ENCODE results near the gene TMC3.

TMC3 gene

DNA sequence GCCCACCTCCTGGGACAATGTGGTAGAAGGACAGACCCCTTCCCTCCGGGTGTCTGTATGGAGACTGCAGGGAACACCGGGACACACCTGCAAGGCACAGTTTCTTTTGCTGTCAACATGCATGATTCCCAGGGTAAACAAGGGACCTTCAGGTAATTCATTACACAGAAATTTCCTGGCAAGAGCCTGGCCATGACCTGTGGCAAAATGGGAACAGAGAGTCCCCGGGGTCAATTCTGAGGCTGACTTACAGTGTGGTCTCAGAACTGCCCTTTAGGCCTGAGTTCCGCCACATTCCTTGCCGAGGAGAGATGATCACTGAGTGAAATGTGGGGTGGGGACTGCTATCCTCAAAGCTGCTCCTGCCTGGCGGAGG, 56.4 kb downstream of the TMC3 start:
- peaks cover 65% of the 10 kb centered on the region for H3K4me1 ChIP-seq (ENCODE audit: low read length)
- H3K9me3 ChIP-seq (ENCODE audit: insufficient read depth, low read length): no peaks in the 10 kb centered on the region
- no peaks in the 10 kb centered on the region; the same call in 1 of the 2 replicates for H4K20me1 ChIP-seq (ENCODE audit: insufficient read depth, low read length)
- no peak overlapping the region for H2AFZ ChIP-seq (ENCODE audit: low read depth, low read length)
- no peak overlapping the region for H3K4me3 ChIP-seq (ENCODE audit: low read length)
- peak overlapping the region; percentile 33 for H3K4me2 ChIP-seq (ENCODE audit: low read length)
- TF ChIP-seq, protein P1, sequence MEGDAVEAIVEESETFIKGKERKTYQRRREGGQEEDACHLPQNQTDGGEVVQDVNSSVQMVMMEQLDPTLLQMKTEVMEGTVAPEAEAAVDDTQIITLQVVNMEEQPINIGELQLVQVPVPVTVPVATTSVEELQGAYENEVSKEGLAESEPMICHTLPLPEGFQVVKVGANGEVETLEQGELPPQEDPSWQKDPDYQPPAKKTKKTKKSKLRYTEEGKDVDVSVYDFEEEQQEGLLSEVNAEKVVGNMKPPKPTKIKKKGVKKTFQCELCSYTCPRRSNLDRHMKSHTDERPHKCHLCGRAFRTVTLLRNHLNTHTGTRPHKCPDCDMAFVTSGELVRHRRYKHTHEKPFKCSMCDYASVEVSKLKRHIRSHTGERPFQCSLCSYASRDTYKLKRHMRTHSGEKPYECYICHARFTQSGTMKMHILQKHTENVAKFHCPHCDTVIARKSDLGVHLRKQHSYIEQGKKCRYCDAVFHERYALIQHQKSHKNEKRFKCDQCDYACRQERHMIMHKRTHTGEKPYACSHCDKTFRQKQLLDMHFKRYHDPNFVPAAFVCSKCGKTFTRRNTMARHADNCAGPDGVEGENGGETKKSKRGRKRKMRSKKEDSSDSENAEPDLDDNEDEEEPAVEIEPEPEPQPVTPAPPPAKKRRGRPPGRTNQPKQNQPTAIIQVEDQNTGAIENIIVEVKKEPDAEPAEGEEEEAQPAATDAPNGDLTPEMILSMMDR (IDR thresholded peaks at IDR 0.05; ENCODE audit: low read depth, low read length): no peak
- no peak for TF ChIP-seq EZH2phosphoT487 (IDR thresholded peaks at IDR 0.05; ENCODE audit: low read depth)
- peak overlapping the region; percentile 58 for H3K27ac ChIP-seq (ENCODE audit: low read length)
- no peaks in the 10 kb centered on the region for H3K27me3 ChIP-seq (ENCODE audit: low read depth, low read length)
- H3K79me2 ChIP-seq (ENCODE audit: low read length): peaks cover 17% of the 10 kb centered on the region
- H3K36me3 ChIP-seq (replicated peaks; ENCODE audit: low read depth, low read length): peaks cover 79% of the 10 kb centered on the region
- peak overlapping the region; percentile 31; the same call in 1 of the 2 replicates for H3K9ac ChIP-seq (ENCODE audit: low read length)

GRCh38 chr15:81316267-81316666, 57.7 kb downstream of the TMC3 start:
- Histone ChIP-seq H3K9me3 (ENCODE audit: insufficient read depth, low read length) (no peaks in the 10 kb centered on the region), H3K36me3 (replicated peaks; ENCODE audit: low read depth, low read length) (peaks cover 78% of the 10 kb centered on the region), H3K79me2 (ENCODE audit: low read length) (peaks cover 11% of the 10 kb centered on the region), H3K27me3 (ENCODE audit: low read depth, low read length) (no peaks in the 10 kb centered on the region), H3K4me1 (ENCODE audit: low read length) (peaks cover 74% of the 10 kb centered on the region), H3K4me2 (ENCODE audit: low read length) (peak overlapping the region; percentile 30), H3K4me3 (ENCODE audit: low read length) (no peak overlapping the region), H3K27ac (ENCODE audit: low read length) (peak overlapping the region; percentile 31), H3K9ac (ENCODE audit: low read length) (no peak overlapping the region; the same call in 1 of the 2 replicates), H2AFZ (ENCODE audit: low read depth, low read length) (no peak overlapping the region), H4K20me1 (ENCODE audit: insufficient read depth, low read length) (no peaks in the 10 kb centered on the region; the same call in 1 of the 2 replicates)
- TF ChIP-seq, protein P1 (IDR thresholded peaks at IDR 0.05; ENCODE audit: low read depth, low read length): no peak
- TF ChIP-seq EZH2phosphoT487 (IDR thresholded peaks at IDR 0.05; ENCODE audit: low read depth): no peak

DNA sequence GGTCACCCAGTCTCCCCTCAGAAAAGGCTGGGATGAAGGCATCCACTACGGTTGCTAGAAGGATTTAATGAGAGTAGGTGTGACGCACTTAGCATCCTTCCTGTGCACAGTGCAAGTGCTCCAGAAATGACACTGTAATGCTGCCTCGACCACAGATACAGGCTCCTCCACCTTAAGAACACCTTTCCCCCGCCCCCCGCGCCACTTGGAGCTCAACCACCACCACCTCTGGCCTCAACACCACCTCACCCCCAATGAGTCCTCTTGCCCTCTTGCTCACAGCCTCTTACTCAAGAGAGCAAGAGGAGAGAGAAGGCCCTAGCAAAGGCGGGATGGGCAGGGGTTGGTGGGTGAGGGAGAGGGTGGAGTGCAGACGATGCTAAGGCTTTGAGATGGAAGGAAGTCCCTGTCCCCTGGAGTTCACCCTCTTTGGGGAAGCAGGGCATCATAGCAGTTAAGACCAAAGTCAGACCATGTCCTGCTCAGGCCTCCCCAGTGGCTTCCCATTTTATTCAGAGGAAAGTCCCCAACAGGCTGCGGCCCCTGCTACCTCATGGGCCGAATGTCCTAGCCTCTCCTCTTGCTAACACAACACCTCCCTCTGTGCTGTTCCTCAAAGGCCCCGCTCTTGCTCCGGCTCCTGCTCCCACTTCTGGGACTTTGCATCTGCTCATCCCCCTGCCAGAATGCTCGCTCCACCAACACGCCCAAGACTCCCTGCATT, 58.4 kb downstream of the TMC3 start:
- Histone ChIP-seq H3K9me3 (ENCODE audit: insufficient read depth, low read length) (no peaks in the 10 kb centered on the region), H3K27me3 (ENCODE audit: low read depth, low read length) (no peaks in the 10 kb centered on the region), H3K36me3 (replicated peaks; ENCODE audit: low read depth, low read length) (peaks cover 81% of the 10 kb centered on the region), H3K4me3 (ENCODE audit: low read length) (no peak overlapping the region), H4K20me1 (ENCODE audit: insufficient read depth, low read length) (no peaks in the 10 kb centered on the region; the same call in none of the 2 replicates), H3K4me2 (ENCODE audit: low read length) (peak overlapping the region; percentile 30), H3K27ac (ENCODE audit: low read length) (peak overlapping the region; percentile 31), H2AFZ (ENCODE audit: low read depth, low read length) (no peak overlapping the region), H3K9ac (ENCODE audit: low read length) (no peak overlapping the region; the same call in 1 of the 2 replicates), H3K4me1 (ENCODE audit: low read length) (peaks cover 80% of the 10 kb centered on the region), H3K79me2 (ENCODE audit: low read length) (peaks cover 11% of the 10 kb centered on the region)
- TF ChIP-seq, protein P1 (IDR thresholded peaks at IDR 0.05; ENCODE audit: low read depth, low read length): no peak
- TF ChIP-seq EZH2phosphoT487 (IDR thresholded peaks at IDR 0.05; ENCODE audit: low read depth): no peak

- peaks cover 83% of the 10 kb centered on the region for H3K36me3 ChIP-seq (replicated peaks; ENCODE audit: low read depth, low read length)
- no peak overlapping the region for H2AFZ ChIP-seq (ENCODE audit: low read depth, low read length)
- TF ChIP-seq, protein P1 (IDR thresholded peaks at IDR 0.05; ENCODE audit: low read depth, low read length): no peak
- TF ChIP-seq EZH2phosphoT487 (IDR thresholded peaks at IDR 0.05; ENCODE audit: low read depth): no peak
- H3K4me3 ChIP-seq (ENCODE audit: low read length): no peak overlapping the region
- H4K20me1 ChIP-seq (ENCODE audit: insufficient read depth, low read length): peaks cover 6% of the 10 kb centered on the region
- H3K27me3 ChIP-seq (ENCODE audit: low read depth, low read length): no peaks in the 10 kb centered on the region
- peak overlapping the region; percentile 31; the same call in 1 of the 2 replicates for H3K27ac ChIP-seq (ENCODE audit: low read length)
- H3K79me2 ChIP-seq (ENCODE audit: low read length): peaks cover 22% of the 10 kb centered on the region
- H3K4me1 ChIP-seq (ENCODE audit: low read length): peaks cover 93% of the 10 kb centered on the region
- H3K9me3 ChIP-seq (ENCODE audit: insufficient read depth, low read length): no peaks in the 10 kb centered on the region
- H3K4me2 ChIP-seq (ENCODE audit: low read length): peak overlapping the region; percentile 5; the same call in 1 of the 2 replicates
- no peak overlapping the region for H3K9ac ChIP-seq (ENCODE audit: low read length)
Measured at GRCh38 chr15:81314378-81314777, 59.6 kb downstream of the TMC3 start.
